Activated CD4-positive, alpha-beta T cell treated with anti-CD3 and anti-CD28 coated beads, Interleukin-2, amount 50 U/mL, for 16 hours (primary cell): ENCODE data around the gene PATJ.
"Not testable (repeated sequence)": the region's sequence is repeated elsewhere in the genome, so short reads cannot be mapped to it uniquely, and the experiment has no call there.

Experiments used
- DNase-seq: peaks from one replicate; pipeline ENCODE4 v3.0.0-alpha.2; 2020

Gene PATJ

GRCh38 chr1:61894296-61894695 lies 152.0 kb downstream of the PATJ start:
- not testable (repeated sequence) for DNase-seq

- no peak for DNase-seq
These were observed 152.9 kb downstream of the PATJ start for GRCh38 chr1:61895175-61895574.

GRCh38 chr1:61898658-61899057 lies 156.4 kb downstream of the PATJ start:
- DNase-seq = no peak

- DNase-seq = no peak
These were observed 162.1 kb downstream of the PATJ start for GRCh38 chr1:61904354-61904753.

GRCh38 chr1:61907102-61907501 lies 164.8 kb downstream of the PATJ start:
- DNase-seq = no peak

- DNase-seq = no peak
These were observed 167.8 kb downstream of the PATJ start for GRCh38 chr1:61910035-61910434.

GRCh38 chr1:61914823-61915482 lies 172.7 kb downstream of the PATJ start:
- DNase-seq = no peak

GRCh38 chr1:61921435-61921834 lies 179.2 kb downstream of the PATJ start:
- no peak for DNase-seq

GRCh38 chr1:61922950-61923480 lies 180.7 kb downstream of the PATJ start:
- no peak for DNase-seq

- DNase-seq = no peak
These were observed 183.5 kb downstream of the PATJ start for GRCh38 chr1:61925591-61926298.

GRCh38 chr1:61926597-61926996 lies 184.3 kb downstream of the PATJ start:
- no peak for DNase-seq

- no peak for DNase-seq
These were observed 187.9 kb downstream of the PATJ start for GRCh38 chr1:61930116-61930645.

- no peak for DNase-seq
These were observed 189.5 kb downstream of the PATJ start for GRCh38 chr1:61931587-61932279.

- DNase-seq = no peak
These were observed 193.2 kb downstream of the PATJ start for GRCh38 chr1:61935516-61935915.

- DNase-seq = no peak
These were observed 194.6 kb downstream of the PATJ start for GRCh38 chr1:61936839-61937238.

- DNase-seq = no peak
These were observed 199.5 kb downstream of the PATJ start for GRCh38 chr1:61941794-61942193.

- DNase-seq = no peak
These were observed 200.6 kb downstream of the PATJ start for GRCh38 chr1:61942856-61943255.

GRCh38 chr1:61948685-61949084 lies 206.4 kb downstream of the PATJ start:
- DNase-seq = not testable (repeated sequence)

- DNase-seq = peak; percentile 3
These were observed 208.1 kb downstream of the PATJ start for GRCh38 chr1:61950418-61950817.

GRCh38 chr1:61951731-61952580 lies 209.7 kb downstream of the PATJ start:
- DNase-seq = no peak

- no peak for DNase-seq
These were observed 210.4 kb downstream of the PATJ start for GRCh38 chr1:61952675-61953074.

GRCh38 chr1:61953076-61953789 lies 211.0 kb downstream of the PATJ start:
- no peak for DNase-seq
